CD4-positive, alpha-beta T cell treated with Interleukin-10 for 1 hour (primary cell): Measurements from ENCODE around the gene AGO3.

Experiments used
- DNase-seq: peaks from one replicate; pipeline ENCODE4 v3.0.0-alpha.2; 2020

The AGO3 gene

DNA sequence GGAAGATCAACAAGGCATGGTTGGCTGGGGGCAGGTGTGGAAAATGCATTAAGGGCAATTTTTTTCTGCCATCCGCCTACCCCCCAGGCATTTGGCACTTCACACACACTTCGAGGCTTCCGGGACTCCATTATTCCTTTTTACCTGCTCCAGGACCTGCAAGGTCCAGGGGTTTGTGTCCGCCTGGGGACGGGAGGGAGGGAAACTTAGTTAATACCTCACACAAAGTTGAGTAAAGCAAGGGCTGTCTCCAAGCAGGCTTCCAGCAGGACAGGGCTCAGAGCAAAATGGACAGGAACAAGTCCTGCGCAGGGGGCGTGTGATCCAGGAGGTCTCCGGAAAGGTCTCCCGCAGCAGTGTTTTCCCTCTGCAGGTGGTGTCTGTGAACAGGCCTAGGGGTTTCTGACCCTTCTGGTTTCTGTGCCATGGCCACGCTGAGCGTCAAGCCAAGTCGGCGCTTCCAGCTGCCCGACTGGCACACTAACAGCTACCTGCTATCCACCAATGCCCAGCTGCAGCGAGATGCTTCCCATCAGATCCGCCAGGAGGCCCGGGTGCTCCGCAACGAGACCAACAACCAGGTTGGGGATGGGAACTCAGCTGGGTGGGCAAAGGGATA, 153.7 kb downstream of the AGO3 start:
- DNase-seq, result no peak

DNA sequence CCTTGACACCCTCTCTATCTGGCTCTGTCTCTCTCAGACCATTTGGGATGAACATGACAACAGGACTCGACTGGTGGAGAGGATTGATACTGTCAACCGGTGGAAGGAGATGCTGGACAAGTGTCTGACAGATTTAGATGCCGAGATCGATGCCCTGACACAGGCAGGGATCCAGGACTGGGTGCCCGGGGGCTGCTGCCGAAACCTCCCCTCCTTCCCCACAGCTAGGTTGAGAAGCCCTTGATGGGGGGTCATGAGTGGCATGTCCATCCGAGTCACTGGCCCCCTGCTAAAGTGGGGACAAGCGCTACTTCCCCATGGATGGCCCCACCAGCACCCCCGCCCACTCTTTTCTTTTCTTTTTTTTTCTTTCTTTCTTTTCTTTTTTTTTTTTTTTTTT, 154.2 kb downstream of the AGO3 start:
- no peak for DNase-seq

DNA sequence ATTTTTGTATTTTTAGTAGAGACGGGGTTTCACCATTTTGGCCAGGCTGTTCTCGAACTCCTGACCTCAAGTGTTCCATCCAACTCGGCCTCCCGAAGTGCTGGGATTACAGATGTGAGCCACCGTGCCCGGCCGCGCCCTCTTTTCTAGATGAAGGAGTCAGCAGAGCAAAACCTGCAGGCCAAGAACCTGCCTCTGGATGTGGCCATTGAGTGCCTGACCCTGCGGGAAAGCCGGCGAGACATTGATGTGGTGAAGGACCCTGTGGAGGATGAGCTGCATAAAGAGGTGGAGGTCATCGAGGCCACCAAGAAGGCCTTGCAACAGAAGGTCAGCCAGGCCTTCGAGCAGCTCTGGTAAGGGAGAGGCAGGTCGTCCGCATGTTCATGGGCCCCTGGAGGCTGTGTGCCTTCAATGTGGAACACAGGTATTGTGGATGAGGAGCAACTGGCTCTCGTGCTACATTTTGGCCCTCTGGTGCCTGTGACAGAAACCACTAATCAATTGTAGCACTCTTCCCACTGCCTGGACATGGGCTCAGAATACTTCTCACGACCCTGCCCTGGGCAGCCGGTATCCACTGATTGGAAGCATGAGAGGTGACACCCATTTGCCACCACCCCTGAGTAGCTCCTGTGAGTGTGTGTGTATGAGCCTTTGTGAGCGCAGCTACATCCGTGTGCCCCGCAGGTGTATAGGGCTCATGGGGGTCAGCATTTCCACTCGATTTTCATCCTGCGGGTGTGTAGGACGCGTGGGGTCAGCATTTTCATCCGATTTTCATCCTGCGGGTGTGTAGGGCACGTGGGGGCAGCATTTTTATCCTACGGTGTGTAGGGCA, 155.0 kb downstream of the AGO3 start:
- no peak for DNase-seq

- DNase-seq, result no peak
Observed at GRCh38 chr1:36086529-36087232, 155.8 kb downstream of the AGO3 start.

DNA sequence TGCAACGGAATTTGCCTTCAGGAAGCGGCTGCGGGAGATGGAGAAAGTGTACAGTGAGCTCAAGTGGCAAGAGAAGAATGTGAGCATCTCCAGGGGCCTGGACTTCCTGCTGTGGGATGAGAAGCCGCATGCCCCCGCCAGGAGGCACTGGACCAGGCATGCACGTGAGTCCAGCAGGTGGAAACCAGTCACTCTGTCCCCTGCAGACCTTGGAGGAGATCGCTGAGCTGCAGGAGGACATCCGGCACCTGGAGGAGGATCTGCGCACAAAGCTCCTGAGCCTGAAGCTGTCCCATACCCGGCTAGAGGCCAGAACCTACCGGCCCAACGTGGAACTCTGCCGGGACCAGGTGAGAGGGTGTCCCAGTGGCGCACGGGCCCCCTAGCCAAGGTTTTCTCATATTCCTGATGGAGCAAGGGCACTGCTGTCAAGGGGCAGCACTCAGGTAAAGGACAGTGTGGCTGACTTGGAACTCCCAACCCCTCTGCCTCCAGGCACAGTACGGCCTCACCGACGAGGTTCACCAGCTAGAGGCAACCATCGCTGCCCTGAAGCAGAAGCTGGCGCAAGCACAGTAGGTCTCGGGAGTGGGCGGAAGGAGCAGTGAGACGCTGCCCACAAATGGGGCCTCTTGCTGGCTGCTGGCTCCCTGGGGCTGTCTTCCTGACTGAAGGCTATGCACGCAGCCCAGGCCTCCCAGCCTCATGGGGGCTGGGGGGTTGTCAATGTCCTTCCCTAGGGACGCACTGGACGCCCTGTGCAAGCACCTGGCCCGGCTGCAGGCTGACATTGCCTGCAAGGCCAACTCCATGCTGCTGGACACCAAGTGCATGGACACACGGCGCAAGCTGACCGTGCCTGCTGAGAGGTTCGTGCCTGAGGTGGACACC, 156.6 kb downstream of the AGO3 start:
- DNase-seq, result no peak

GRCh38 chr1:36088265-36088576, 157.3 kb downstream of the AGO3 start:
- no peak for DNase-seq

DNA sequence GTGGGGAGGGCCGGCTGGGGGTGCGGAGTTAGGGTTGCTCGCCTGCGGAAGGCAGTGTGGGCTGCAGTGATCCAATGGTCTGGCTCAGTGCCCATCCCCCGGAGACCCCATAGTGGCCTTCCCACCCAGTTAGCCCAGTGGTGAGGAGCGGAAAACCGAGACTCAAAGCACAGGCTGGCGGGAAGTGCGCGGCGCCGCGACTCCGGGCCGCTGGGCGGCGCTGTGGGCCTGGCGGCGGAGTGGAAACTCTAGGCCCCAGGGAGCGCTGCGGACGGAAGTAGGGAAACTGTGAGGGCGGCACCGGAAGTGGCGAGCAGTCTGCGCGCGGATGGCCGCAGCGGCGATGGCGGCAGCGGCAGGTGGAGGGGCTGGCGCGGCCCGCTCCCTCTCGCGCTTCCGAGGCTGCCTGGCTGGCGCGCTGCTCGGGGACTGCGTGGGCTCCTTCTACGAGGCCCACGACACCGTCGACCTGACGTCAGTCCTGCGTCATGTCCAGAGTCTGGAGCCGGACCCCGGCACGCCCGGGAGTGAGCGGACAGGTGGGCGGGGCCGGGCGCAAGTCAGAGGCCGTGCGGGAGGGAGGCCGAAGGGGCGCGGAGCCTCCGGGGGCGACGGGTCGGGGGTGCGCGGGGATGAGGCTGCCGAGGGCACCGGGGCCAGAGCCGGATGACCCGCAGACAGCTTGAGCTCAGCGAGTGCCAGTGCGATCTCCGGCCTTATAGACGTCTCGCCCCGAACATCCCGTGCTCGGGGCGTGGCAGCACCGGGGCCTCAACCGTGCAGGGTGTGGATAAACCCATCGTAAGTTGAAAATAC, 157.9 kb downstream of the AGO3 start, which contains the start of gene ADPRS:
Gene ADPRS (plus strand): TSS at position 316 of the 816 bp plus-strand sequence. CDS start 13 bp downstream, at position 329.
- DNase-seq, result peak; percentile 92

GRCh38 chr1:36089393-36090121, 158.7 kb downstream of the AGO3 start:
- DNase-seq, result peak; percentile 16

GRCh38 chr1:36091141-36091540, 160.2 kb downstream of the AGO3 start:
- DNase-seq, result no peak

- DNase-seq, result no peak
Observed at GRCh38 chr1:36091698-36092097, 160.8 kb downstream of the AGO3 start.

DNA sequence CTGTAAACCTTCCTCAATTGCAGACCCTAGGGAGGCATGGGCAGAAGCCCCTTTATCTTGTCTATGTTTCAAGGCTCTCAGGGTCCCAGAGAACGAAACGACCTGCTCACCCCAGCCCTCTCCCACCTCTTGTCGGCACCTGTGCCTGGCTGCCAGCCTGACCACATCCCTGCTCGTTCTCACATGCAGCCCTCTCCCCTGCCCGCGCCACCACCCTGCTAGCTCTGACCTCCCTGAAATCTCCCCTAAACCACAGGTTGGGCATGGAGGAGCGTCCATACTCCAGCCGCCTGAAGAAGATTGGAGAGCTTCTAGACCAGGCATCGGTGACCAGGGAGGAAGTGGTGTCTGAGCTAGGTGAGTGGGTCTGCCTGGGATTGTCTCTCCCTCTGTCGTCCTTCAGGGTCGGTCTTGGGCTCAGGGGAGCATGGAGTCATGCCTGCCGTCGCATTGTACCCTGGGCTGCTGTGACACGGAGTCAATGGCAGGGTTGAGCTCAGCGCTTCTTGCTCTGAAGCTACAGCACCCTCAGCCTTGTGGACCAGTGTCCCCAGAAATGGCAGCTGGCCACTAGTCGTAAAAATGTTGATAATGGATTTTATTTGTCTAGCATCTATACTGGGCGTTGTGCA, 161.4 kb downstream of the AGO3 start:
- DNase-seq, result no peak

DNA sequence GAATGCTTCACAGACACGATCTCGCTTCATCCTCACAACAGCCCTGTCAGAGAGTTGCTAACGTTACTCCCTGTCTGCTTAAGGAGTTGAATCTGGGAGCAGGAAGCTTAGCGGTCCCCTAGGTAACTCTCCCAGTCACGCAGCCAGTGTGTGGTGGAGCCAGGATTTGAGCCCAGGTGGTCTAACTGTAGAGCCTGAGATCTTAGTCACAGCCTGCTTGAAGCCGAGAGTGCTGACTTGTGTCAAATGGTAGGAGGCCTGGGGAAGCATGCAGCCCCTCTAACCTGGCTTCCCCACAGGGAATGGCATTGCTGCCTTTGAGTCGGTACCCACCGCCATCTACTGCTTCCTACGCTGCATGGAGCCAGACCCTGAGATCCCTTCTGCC, 161.9 kb downstream of the AGO3 start:
- no peak for DNase-seq

DNA sequence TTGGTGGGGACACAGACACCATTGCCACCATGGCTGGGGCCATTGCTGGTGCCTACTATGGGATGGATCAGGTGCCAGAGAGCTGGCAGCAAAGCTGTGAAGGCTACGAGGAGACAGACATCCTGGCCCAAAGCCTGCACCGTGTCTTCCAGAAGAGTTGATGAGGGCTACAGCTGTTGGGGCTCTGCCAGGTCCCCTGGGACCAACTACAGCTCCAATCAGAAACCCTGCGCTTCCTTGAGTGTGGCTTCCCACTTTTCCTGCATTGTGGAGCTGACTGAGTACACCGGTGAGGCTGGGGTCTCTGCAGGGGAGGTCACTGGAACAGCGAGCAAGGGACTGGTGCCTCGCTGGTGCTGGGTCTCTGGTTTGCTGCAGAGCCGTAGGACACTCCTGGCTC, 162.3 kb downstream of the AGO3 start:
- no peak for DNase-seq

DNA sequence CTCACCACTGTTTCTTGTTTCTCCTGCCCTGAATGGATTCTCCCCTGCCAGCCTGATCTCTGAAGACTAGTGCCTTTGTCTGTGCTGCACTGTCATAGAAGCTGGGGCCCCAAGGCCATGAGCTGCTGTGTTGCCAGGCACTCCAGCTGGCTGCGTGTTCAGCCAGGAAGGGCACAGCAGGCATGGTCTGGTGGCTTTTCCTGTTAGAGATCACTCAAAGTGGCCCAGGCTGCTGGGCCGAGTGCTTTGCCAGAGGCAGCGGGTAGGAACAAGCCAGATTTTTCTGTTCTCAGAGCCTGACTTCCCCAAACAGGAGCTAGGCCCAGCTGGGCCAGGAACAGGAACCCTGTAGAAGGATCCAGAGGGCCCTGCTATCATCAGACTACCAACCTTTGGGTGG, 163.0 kb downstream of the AGO3 start:
- DNase-seq, result no peak

DNA sequence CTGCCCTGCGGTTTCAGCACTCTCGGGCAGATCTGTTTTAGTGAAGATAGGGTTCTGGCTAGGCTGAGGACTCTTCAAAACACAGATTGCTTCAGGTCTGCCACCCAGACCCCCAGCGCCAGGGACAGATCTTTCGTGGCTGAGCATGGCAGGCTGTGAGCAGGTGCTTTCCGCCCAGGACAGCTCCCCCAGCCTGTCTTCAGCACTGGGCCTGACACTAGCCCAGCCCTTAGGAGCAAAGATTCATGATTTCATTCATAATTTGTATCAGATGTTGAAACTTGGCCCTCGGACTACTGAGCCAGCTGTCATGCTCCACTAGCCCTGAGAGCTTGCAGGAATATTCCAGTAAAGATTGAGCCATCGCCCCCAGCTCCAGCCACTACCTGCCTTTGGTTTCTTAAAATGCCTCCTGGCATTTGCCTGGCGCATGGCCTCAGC, 163.7 kb downstream of the AGO3 start:
- DNase-seq, result no peak

DNA sequence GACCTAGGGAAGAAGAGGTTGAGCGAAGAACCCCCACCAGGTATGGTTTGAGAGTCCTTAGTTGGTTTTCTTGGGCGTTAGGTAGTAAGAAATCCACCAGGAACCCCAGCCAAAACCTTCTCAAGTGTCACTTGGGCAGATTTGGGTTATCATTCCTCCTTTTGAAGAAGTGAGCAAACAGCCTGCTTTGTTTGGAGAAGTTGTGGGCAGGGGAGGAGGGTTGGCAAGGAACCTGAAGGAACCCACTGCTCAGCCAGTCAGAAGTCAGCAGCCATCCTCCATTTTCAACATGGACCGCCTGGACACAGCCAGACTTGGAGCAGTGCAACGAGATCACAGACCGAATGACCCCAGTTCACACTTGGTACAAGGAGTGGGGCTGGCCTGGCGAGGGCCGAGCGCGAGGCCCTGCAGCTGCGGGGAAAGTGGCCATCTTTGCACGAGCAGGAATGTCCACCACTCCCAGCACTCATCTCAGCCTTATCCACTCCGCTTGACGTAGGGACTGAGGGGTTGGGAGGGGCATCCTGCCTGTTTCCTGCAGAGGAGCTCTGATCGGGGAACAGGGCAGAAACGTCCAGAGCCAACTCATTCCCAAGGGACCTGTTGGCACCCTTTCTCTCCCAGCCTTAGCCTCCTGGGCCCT, 165.0 kb downstream of the AGO3 start:
- DNase-seq, result no peak

GRCh38 chr1:36096500-36097432, 165.9 kb downstream of the AGO3 start:
- no peak for DNase-seq

DNA sequence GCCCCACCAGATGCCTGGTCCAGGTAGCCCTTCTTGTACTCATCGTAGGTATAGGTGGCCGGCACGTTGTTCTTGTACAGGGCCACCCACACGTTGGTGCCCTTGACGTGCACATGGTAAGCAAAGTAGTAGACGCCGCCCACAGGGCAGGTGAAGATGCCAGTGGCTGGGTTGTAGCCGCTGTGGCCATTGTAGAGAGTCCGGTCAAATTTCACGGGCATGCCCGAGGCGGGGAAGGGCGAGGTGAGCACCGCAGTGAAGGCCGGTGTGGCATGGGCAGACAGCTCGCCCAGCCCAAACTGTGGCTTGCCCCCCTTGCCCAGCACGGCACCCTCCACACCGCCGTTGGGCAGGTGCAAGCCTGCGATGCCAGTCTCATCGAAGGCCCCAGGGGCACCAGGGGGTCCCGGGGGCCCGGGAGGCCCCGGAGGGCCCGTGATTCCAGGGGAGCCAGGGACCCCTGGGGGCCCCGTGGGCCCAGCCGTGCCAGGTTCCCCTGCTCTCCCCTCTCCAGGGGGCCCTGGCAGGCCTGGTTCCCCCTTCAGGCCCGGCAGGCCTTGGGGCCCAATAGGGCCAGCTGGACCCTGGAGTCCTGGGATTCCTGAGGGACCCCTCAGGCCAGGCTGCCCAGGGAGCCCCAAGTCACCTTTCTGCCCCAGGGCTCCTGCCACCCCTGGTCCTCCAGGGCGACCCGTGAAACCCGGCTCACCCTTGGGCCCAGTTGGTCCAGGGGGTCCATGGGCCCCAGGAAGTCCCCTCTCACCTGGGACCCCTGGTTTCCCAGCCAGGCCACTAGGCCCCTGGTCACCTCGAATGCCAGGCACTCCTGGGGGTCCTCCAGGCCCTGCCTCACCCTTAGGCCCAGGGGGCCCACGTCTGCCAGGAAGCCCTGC, 167.0 kb downstream of the AGO3 start:
- DNase-seq, result no peak
